ENCODE results near the gene ASIC4.

Gene ASIC4

DNA sequence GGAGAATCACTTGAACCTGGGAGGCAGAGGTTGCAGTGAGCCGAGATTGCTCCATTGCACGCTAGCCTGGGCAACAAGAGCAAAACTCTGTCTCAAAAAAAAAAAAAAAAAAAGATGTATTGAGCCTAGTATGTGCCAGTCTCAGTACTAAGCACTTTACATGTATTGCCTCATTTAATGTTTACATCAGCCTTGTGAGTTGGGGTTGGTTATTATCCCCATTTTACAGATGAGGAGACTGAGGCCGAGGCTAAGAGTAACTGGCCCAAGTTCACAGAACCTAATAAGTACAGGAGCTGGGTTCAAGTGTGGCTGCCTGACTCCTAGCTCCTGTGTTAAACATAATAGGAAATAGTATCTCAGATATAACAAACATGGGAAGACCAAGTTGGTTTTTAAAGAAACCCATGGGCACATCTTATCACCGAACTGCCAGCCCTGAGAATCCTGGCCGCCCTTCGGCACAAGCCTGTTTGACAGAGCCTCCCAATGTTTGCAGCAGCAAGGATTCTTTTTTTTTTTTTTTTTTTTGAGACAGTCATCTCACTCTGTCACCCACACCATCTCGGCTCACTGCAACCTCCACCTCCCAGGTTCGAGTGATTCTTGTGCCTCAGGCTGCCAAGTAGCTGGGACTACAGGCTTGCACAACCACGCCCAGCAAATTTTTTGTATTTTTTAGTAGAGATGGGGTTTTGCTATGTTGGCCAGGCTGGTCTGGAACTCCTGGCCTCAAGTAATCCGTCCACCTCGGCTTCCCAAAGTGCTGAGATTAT, 39.8 kb upstream of the ASIC4 start:
- no peak for DNase-seq (ENCODE audit: low spot score)

DNA sequence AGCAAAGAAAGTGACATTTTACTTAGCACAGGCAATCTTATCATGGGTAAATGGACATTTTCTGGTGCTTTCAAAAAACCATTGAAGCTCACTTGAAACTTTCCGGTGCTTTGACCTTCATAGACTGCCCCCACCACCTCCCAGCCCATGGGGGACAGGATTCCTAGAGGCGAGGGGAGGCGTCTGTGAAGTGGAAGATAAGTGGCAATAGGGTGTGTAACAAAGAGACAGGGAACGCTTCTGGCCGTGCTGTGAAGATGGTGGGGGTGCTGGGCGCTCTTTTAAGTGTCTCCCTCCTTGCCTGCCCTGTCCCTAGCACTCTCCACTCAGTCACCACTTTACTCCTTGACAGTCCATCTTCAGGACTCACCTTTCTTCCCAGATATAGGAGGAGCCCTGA, 39.0 kb upstream of the ASIC4 start:
- Histone ChIP-seq H3K4ac (ENCODE audit: low read length) (no peak overlapping the region), H2AFZ (ENCODE audit: low read length) (no peak overlapping the region), H3K9ac (ENCODE audit: low read depth, low read length, poor library complexity) (no peak overlapping the region), H2AK5ac (ENCODE audit: low read depth, low read length) (no peak overlapping the region), H3K4me1 (ENCODE audit: control insufficient read depth in 2 of 2, insufficient read depth in 1 of 2, low read depth in 1 of 2, low read length in 2 of 2) (peaks cover 4 to 8% of the 10 kb centered on the region in 2 donors), H2BK15ac (ENCODE audit: low read length) (no peak overlapping the region), H2BK5ac (ENCODE audit: low read length) (no peak overlapping the region), H3K27me3 (ENCODE audit: control insufficient read depth in 3 of 3, insufficient read depth in 3 of 3, low read depth in 1 of 3, low read length in 3 of 3) (peaks cover 0 to 16% (median 9%) of the 10 kb centered on the region in 3 experiments), H3K14ac (ENCODE audit: low read length) (no peak overlapping the region), H3K9me3 (replicated peaks in 1 of 2; ENCODE audit: control insufficient read depth in 2 of 2, insufficient read depth in 1 of 2, low read depth in 1 of 2, low read length in 2 of 2) (peaks cover 0 to 2% of the 10 kb centered on the region in 2 donors), H3K36me3 (replicated peaks in 1 of 2; ENCODE audit: control insufficient read depth in 2 of 2, insufficient read depth in 2 of 2, low read length in 2 of 2) (no peaks in the 10 kb centered on the region), H3K27ac (replicated peaks; ENCODE audit: low read length) (no peak overlapping the region), H3K23ac (ENCODE audit: low read depth, low read length, poor library complexity) (peak overlapping the region; percentile 44), H3K4me2 (ENCODE audit: insufficient read depth, low read length, poor library complexity, severe bottlenecking) (no peak overlapping the region), H3K4me3 (ENCODE audit: low read length in 2 of 2) (no peak overlapping the region), H4K8ac (ENCODE audit: low read depth, low read length) (no peak overlapping the region), H2BK120ac (ENCODE audit: low read depth, low read length) (no peak overlapping the region), H3K79me1 (ENCODE audit: low read depth, low read length) (no peaks in the 10 kb centered on the region), H4K91ac (ENCODE audit: low read depth, low read length, poor library complexity) (no peak overlapping the region), H2BK12ac (ENCODE audit: low read length) (no peak overlapping the region), H3K18ac (ENCODE audit: low read length) (no peak overlapping the region)
- WGBS, 2 donors (ENCODE audit: extremely low coverage in 2 of 2, insufficient read length in 2 of 2, insufficient replicate concordance in 1 of 2) = no CpG with 5 or more reads among the region's 6 CpGs
- DNase-seq (ENCODE audit: low spot score) = no peak

More for the DNA sequence above, 39.8 kb upstream of the ASIC4 start:
- Histone ChIP-seq H3K4ac (ENCODE audit: low read length) (no peak overlapping the region), H2BK15ac (ENCODE audit: low read length) (no peak overlapping the region), H3K27me3 (ENCODE audit: control insufficient read depth in 3 of 3, insufficient read depth in 3 of 3, low read depth in 1 of 3, low read length in 3 of 3) (peaks cover 0 to 8% (median 8%) of the 10 kb centered on the region in 3 experiments), H2BK5ac (ENCODE audit: low read length) (no peak overlapping the region), H2AFZ (ENCODE audit: low read length) (no peak overlapping the region), H2BK120ac (ENCODE audit: low read depth, low read length) (no peak overlapping the region), H4K8ac (ENCODE audit: low read depth, low read length) (no peak overlapping the region), H3K14ac (ENCODE audit: low read length) (no peak overlapping the region), H3K4me2 (ENCODE audit: insufficient read depth, low read length, poor library complexity, severe bottlenecking) (no peak overlapping the region), H3K9ac (ENCODE audit: low read depth, low read length, poor library complexity) (no peak overlapping the region), H3K9me3 (replicated peaks in 1 of 2; ENCODE audit: control insufficient read depth in 2 of 2, insufficient read depth in 1 of 2, low read depth in 1 of 2, low read length in 2 of 2) (peaks cover 0 to 2% of the 10 kb centered on the region in 2 donors), H2BK12ac (ENCODE audit: low read length) (no peak overlapping the region), H3K4me3 (ENCODE audit: low read length in 2 of 2) (no peak overlapping the region), H3K36me3 (replicated peaks in 1 of 2; ENCODE audit: control insufficient read depth in 2 of 2, insufficient read depth in 2 of 2, low read length in 2 of 2) (no peaks in the 10 kb centered on the region), H3K27ac (replicated peaks; ENCODE audit: low read length) (no peak overlapping the region), H2AK5ac (ENCODE audit: low read depth, low read length) (no peak overlapping the region), H3K4me1 (ENCODE audit: control insufficient read depth in 2 of 2, insufficient read depth in 1 of 2, low read depth in 1 of 2, low read length in 2 of 2) (peaks cover 4 to 8% of the 10 kb centered on the region in 2 donors), H4K91ac (ENCODE audit: low read depth, low read length, poor library complexity) (no peak overlapping the region), H3K23ac (ENCODE audit: low read depth, low read length, poor library complexity) (no peak overlapping the region), H3K18ac (ENCODE audit: low read length) (no peak overlapping the region), H3K79me1 (ENCODE audit: low read depth, low read length) (no peaks in the 10 kb centered on the region)
- no CpG with 5 or more reads among the region's 11 CpGs for whole genome bisulfite sequencing, 2 donors (ENCODE audit: extremely low coverage in 2 of 2, insufficient read length in 2 of 2, insufficient replicate concordance in 1 of 2)

GRCh38 chr2:219475697-219476651, 38.3 kb upstream of the ASIC4 start:
- no CpG with 5 or more reads among the region's 14 CpGs for WGBS, 2 donors (ENCODE audit: extremely low coverage in 2 of 2, insufficient read length in 2 of 2, insufficient replicate concordance in 1 of 2)
- Histone ChIP-seq H4K8ac (ENCODE audit: low read depth, low read length) (peak overlapping the region; percentile 3), H3K9ac (ENCODE audit: low read depth, low read length, poor library complexity) (no peak overlapping the region), H3K23ac (ENCODE audit: low read depth, low read length, poor library complexity) (peak overlapping the region; percentile 44), H3K4me1 (ENCODE audit: control insufficient read depth in 2 of 2, insufficient read depth in 1 of 2, low read depth in 1 of 2, low read length in 2 of 2) (peaks cover 4 to 8% of the 10 kb centered on the region in 2 donors), H2AK5ac (ENCODE audit: low read depth, low read length) (peak overlapping the region; percentile 32), H2AFZ (ENCODE audit: low read length) (peak overlapping the region; percentile 92), H2BK5ac (ENCODE audit: low read length) (no peak overlapping the region), H4K91ac (ENCODE audit: low read depth, low read length, poor library complexity) (no peak overlapping the region), H3K79me1 (ENCODE audit: low read depth, low read length) (no peaks in the 10 kb centered on the region), H3K14ac (ENCODE audit: low read length) (no peak overlapping the region), H3K4me3 (ENCODE audit: low read length in 2 of 2) (peak overlapping the region; percentile 44 to 61), H3K4ac (ENCODE audit: low read length) (peak overlapping the region; percentile 76), H3K18ac (ENCODE audit: low read length) (no peak overlapping the region), H3K9me3 (replicated peaks in 1 of 2; ENCODE audit: control insufficient read depth in 2 of 2, insufficient read depth in 1 of 2, low read depth in 1 of 2, low read length in 2 of 2) (peaks cover 0 to 2% of the 10 kb centered on the region in 2 donors), H2BK12ac (ENCODE audit: low read length) (no peak overlapping the region), H2BK120ac (ENCODE audit: low read depth, low read length) (no peak overlapping the region), H2BK15ac (ENCODE audit: low read length) (no peak overlapping the region), H3K27ac (replicated peaks; ENCODE audit: low read length) (no peak overlapping the region), H3K4me2 (ENCODE audit: insufficient read depth, low read length, poor library complexity, severe bottlenecking) (peak overlapping the region; percentile 89), H3K36me3 (replicated peaks in 1 of 2; ENCODE audit: control insufficient read depth in 2 of 2, insufficient read depth in 2 of 2, low read length in 2 of 2) (no peaks in the 10 kb centered on the region), H3K27me3 (ENCODE audit: control insufficient read depth in 3 of 3, insufficient read depth in 3 of 3, low read depth in 1 of 3, low read length in 3 of 3) (peaks cover 0 to 23% (median 10%) of the 10 kb centered on the region in 3 experiments)
- peak; percentile 58 for DNase-seq (ENCODE audit: low spot score)
